ENCODE results near the gene XPA. TPM values are rescaled to one million over a fixed set of nuclear protein-coding genes. Genes with fewer than 3 reads are reported as not detected.

The XPA gene
- polyA plus RNA-seq, 4 donors: 34.6 to 39.0 (median 37.1) TPM

- no peak for DNase-seq (ENCODE audit: low read depth in 4 of 4, low spot score in 2 of 4)
These were observed 36.3 kb downstream of the XPA start for GRCh38 chr9:97660847-97661246.

- no peak for DNase-seq (ENCODE audit: low read depth in 4 of 4, low spot score in 2 of 4)
These were observed 36.8 kb downstream of the XPA start for GRCh38 chr9:97660340-97660739.

GRCh38 chr9:97659771-97660170, 37.4 kb downstream of the XPA start:
- DNase-seq (ENCODE audit: low read depth in 4 of 4, low spot score in 2 of 4): no peak

- DNase-seq (ENCODE audit: low read depth in 4 of 4, low spot score in 2 of 4): no peak
These were observed 38.4 kb downstream of the XPA start for GRCh38 chr9:97658707-97659106.

- DNase-seq (ENCODE audit: low read depth in 4 of 4, low spot score in 2 of 4): no peak
These were observed 45.5 kb downstream of the XPA start for GRCh38 chr9:97651646-97652045.

- DNase-seq (ENCODE audit: low read depth in 4 of 4, low spot score in 2 of 4): no peak
These were observed 49.1 kb downstream of the XPA start for GRCh38 chr9:97647996-97648395.

GRCh38 chr9:97645720-97646119, 51.4 kb downstream of the XPA start:
- no peak for DNase-seq (ENCODE audit: low read depth in 4 of 4, low spot score in 2 of 4)

- DNase-seq (ENCODE audit: low read depth in 4 of 4, low spot score in 2 of 4): no peak
These were observed 56.8 kb downstream of the XPA start for GRCh38 chr9:97640325-97640724.

- DNase-seq (ENCODE audit: low read depth in 4 of 4, low spot score in 2 of 4): no peak
These were observed 58.5 kb downstream of the XPA start for GRCh38 chr9:97638666-97639065.

GRCh38 chr9:97636903-97637302, 60.2 kb downstream of the XPA start:
- no peak for DNase-seq (ENCODE audit: low read depth in 4 of 4, low spot score in 2 of 4)

- DNase-seq (ENCODE audit: low read depth in 4 of 4, low spot score in 2 of 4): no peak
These were observed 62.1 kb downstream of the XPA start for GRCh38 chr9:97635026-97635425.

GRCh38 chr9:97633859-97634490, 63.2 kb downstream of the XPA start:
- DNase-seq (ENCODE audit: low read depth in 4 of 4, low spot score in 2 of 4): peak in 1 of 4 donors; percentile 9

- peak; percentile 96 to 99 (median 97) for DNase-seq (ENCODE audit: low read depth in 4 of 4, low spot score in 2 of 4)
These were observed 63.9 kb downstream of the XPA start, which contains the start of the genes NCBP1 and TSTD2 for GRCh38 chr9:97632985-97633858. Gene NCBP1 (plus strand): TSS chr9:97633821. CDS start chr9:97633882, 61 bp downstream. Gene TSTD2 (minus strand): TSS chr9:97633368. CDS start chr9:97627562, 5,806 bp downstream.

- DNase-seq (ENCODE audit: low read depth in 4 of 4, low spot score in 2 of 4): peak in 3 of 4 donors; percentile 69 to 93 (median 77)
These were observed 64.7 kb downstream of the XPA start for GRCh38 chr9:97632248-97632984.

- DNase-seq (ENCODE audit: low read depth in 4 of 4, low spot score in 2 of 4): no peak
These were observed 66.5 kb downstream of the XPA start for GRCh38 chr9:97630591-97630990.

GRCh38 chr9:97629156-97629555, 68.0 kb downstream of the XPA start:
- DNase-seq (ENCODE audit: low read depth in 4 of 4, low spot score in 2 of 4): no peak

- no peak for DNase-seq (ENCODE audit: low read depth in 4 of 4, low spot score in 2 of 4)
These were observed 68.5 kb downstream of the XPA start for GRCh38 chr9:97628668-97629067.

GRCh38 chr9:97627624-97628023, 69.5 kb downstream of the XPA start:
- no peak for DNase-seq (ENCODE audit: low read depth in 4 of 4, low spot score in 2 of 4)

- DNase-seq (ENCODE audit: low read depth in 4 of 4, low spot score in 2 of 4): no peak
These were observed 71.5 kb downstream of the XPA start for GRCh38 chr9:97625620-97626019.
